ACC112 (cell line): ENCODE measurements around the gene SH3RF3.
A peak's percentile ranks its signal among the peaks of the same experiment; 100 is the strongest.

Experiments
- H2AFZ ChIP-seq: fragments of 200-600 bp; sonication (generic); one replicate; pipeline ENCODE4 v1.6.0; 2017; ENCODE audit warnings: antibody characterized with exemption, low read length; ENCODE audit not compliant: unreplicated experiment
- H3K27ac ChIP-seq: fragments of 200-600 bp; sonication (generic); 2 replicates; pipeline ENCODE4 v1.5.1; 2014; ENCODE audit warnings: low read depth, mild to moderate bottlenecking, antibody characterized with exemption, low read length, moderate library complexity
- H3K27me3 ChIP-seq: fragments of 200-600 bp; sonication (generic); 2 replicates; pipeline ENCODE4 v1.6.1; 2014; ENCODE audit warnings: mild to moderate bottlenecking, antibody characterized with exemption, low read length, moderate library complexity, mixed read lengths; ENCODE audit not compliant: insufficient read depth
- H3K36me3 ChIP-seq: fragments of 200-600 bp; sonication (generic); 2 replicates; pipeline ENCODE4 v1.6.1; 2016; ENCODE audit warnings: mild to moderate bottlenecking, antibody characterized with exemption, low read length, moderate library complexity, mixed read lengths; ENCODE audit not compliant: insufficient read depth
- H3K4me1 ChIP-seq: fragments of 200-600 bp; sonication (generic); one replicate; pipeline ENCODE4 v1.6.1; 2016; ENCODE audit warnings: low read length, mixed read lengths; ENCODE audit not compliant: insufficient read depth, unreplicated experiment, control insufficient read depth
- H3K4me3 ChIP-seq: fragments of 200-600 bp; sonication (generic); 2 replicates; pipeline ENCODE4 v1.5.1; 2014; ENCODE audit warnings: mild to moderate bottlenecking, low read depth, low read length
- H3K79me2 ChIP-seq: fragments of 200-600 bp; sonication (generic); one replicate; pipeline ENCODE4 v1.6.0; 2016; ENCODE audit warnings: low read length; ENCODE audit not compliant: control insufficient read depth, unreplicated experiment, insufficient read depth

Gene SH3RF3

GRCh38 chr2:109513749-109514588, 385.0 kb downstream of the SH3RF3 start:
- H3K4me3 ChIP-seq: no peak overlapping the region
- peak overlapping the region; percentile 8 for H2AFZ ChIP-seq
- H3K79me2 ChIP-seq: no peaks in the 10 kb centered on the region
- no peaks in the 10 kb centered on the region for H3K36me3 ChIP-seq
- H3K27ac ChIP-seq: peak overlapping the region; percentile 17; the same call in 1 of the 2 replicates
- peaks cover 8% of the 10 kb centered on the region for H3K4me1 ChIP-seq
- no peaks in the 10 kb centered on the region for H3K27me3 ChIP-seq

DNA sequence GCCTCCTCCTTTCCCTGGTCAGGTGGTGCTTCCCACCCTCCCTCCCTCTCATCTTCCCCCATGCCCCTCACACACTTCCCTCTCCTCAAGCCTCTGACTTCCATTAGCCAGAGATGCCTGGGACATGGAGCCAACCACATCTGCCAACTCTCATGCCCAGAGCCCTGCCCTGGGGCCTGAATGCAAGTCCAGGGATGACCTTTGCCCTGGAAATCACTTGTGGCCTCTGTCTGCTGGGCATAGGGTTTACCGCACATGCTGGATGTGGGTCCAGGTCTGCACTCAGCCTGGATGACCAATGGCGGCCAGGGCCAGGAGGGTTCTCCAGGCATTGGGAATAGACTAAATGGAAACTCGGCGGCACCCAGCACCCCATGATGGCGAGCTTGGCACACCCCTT, 385.9 kb downstream of the SH3RF3 start:
- no peak overlapping the region for H3K4me3 ChIP-seq
- H3K36me3 ChIP-seq: no peaks in the 10 kb centered on the region
- H2AFZ ChIP-seq: no peak overlapping the region
- H3K27me3 ChIP-seq: no peaks in the 10 kb centered on the region
- H3K4me1 ChIP-seq: peaks cover 8% of the 10 kb centered on the region
- no peak overlapping the region for H3K27ac ChIP-seq
- H3K79me2 ChIP-seq: no peaks in the 10 kb centered on the region

DNA sequence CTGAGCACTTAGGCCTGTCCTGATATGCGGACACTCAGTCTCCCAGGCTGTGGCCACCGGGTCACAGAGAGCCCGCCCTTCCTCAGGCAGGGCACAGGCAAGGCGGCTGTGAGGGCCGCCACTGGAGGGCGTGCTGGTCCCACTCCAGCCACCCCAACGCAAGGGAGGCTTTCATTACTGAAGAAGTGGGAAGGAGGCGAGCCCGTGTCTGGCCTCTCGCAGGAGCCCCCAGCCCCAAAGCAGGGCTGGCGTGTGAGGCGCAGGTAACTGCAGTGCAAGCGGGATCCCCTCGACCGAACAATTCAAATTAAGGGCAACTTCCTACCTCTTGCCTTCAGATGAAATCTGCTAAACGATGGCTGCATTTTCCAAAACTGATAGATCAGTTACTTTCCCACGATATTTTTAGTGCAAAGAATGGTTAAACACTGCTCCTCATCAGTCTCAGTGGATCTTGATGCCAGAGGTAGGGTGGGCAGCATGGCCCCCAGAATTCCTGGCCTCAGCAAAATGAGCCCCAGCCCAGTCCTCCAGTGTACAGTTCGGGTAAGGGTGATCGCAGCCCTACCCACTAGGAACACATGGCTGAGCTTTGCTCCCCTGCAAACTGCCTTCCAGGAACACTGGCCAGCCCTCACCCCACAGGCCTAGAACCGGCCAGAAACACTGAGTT, 387.6 kb downstream of the SH3RF3 start:
- no peaks in the 10 kb centered on the region for H3K79me2 ChIP-seq
- H2AFZ ChIP-seq: no peak overlapping the region
- H3K4me3 ChIP-seq: no peak overlapping the region
- no peaks in the 10 kb centered on the region for H3K36me3 ChIP-seq
- H3K27me3 ChIP-seq: no peaks in the 10 kb centered on the region
- H3K4me1 ChIP-seq: peaks cover 8% of the 10 kb centered on the region
- no peak overlapping the region for H3K27ac ChIP-seq

DNA sequence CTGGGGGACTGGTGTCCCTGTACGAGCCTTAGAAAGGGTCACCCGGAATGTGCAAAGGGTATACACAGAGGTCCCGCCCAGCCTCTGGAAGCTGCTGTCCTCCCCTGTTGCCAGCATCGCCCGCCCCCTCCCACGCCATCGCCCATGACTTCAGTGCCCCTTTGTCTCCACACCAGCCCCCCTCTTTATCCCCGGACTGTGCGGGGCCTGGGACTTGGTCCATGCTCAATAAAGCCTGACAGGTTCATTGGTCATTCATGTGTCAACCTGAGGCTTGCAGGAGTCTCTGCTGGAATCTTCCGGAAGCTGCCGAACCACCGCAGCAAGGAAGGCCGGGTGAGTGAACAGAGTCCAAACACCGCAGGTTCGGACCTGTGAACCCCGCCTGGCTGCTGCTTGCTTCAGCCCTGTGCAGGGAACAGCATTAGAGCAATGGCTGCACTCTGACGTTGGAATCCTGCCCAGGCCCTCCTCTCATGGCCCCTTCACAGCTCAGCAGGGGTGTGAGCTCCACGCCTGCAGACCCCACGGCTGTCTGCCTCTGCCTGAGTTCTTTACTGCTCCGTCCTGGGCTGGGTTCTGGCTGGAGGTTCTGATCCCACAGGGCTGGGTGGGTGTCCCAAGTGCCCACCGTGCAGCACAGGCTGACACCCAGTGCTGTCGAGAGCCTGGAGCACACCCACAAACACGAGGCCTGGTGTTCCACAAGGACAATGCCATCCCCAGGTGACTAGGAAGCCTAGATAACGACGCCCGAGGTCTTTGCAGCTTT, 388.3 kb downstream of the SH3RF3 start:
- H3K27ac ChIP-seq: no peak overlapping the region
- H3K79me2 ChIP-seq: no peaks in the 10 kb centered on the region
- H3K4me1 ChIP-seq: peaks cover 8% of the 10 kb centered on the region
- H3K36me3 ChIP-seq: no peaks in the 10 kb centered on the region
- no peak overlapping the region for H2AFZ ChIP-seq
- no peaks in the 10 kb centered on the region for H3K27me3 ChIP-seq
- H3K4me3 ChIP-seq: no peak overlapping the region

- H3K27ac ChIP-seq: no peak overlapping the region
- H2AFZ ChIP-seq: no peak overlapping the region
- H3K4me3 ChIP-seq: no peak overlapping the region
- no peaks in the 10 kb centered on the region for H3K36me3 ChIP-seq
- peaks cover under 1% of the 10 kb centered on the region for H3K4me1 ChIP-seq
- H3K79me2 ChIP-seq: no peaks in the 10 kb centered on the region
- H3K27me3 ChIP-seq: 0 out of 2 replicates have a peak, but pooled peaks cover 2% of the 10 kb centered on the region
Observed at GRCh38 chr2:109519513-109519912, 390.5 kb downstream of the SH3RF3 start.

- no peaks in the 10 kb centered on the region for H3K36me3 ChIP-seq
- H3K4me3 ChIP-seq: no peak overlapping the region
- H3K79me2 ChIP-seq: no peaks in the 10 kb centered on the region
- H3K27me3 ChIP-seq: 0 out of 2 replicates have a peak, but pooled peaks cover 2% of the 10 kb centered on the region
- H3K4me1 ChIP-seq: no peaks in the 10 kb centered on the region
- no peak overlapping the region for H2AFZ ChIP-seq
- no peak overlapping the region for H3K27ac ChIP-seq
Observed at GRCh38 chr2:109521233-109522062, 392.4 kb downstream of the SH3RF3 start.

DNA sequence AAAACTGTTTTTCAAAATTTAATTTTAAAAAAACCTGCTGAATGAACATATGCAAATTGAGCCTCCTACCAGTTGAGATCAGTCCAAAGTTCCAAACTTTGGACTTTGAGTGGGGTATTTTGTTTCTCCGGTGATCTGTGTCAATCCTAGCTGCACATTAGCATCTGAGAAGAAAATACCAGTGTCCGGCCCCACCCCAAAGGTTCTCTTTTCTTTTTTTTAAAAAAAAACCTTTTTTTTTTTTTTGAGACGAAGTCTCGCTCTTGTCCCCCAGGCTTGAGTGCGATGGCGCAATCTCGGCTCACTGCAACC, 393.0 kb downstream of the SH3RF3 start:
- H3K79me2 ChIP-seq: no peaks in the 10 kb centered on the region
- no peak overlapping the region for H3K27ac ChIP-seq
- H3K36me3 ChIP-seq: no peaks in the 10 kb centered on the region
- H3K4me1 ChIP-seq: no peaks in the 10 kb centered on the region
- no peak overlapping the region for H3K4me3 ChIP-seq
- H3K27me3 ChIP-seq: 0 out of 2 replicates have a peak, but pooled peaks cover 2% of the 10 kb centered on the region
- H2AFZ ChIP-seq: no peak overlapping the region

DNA sequence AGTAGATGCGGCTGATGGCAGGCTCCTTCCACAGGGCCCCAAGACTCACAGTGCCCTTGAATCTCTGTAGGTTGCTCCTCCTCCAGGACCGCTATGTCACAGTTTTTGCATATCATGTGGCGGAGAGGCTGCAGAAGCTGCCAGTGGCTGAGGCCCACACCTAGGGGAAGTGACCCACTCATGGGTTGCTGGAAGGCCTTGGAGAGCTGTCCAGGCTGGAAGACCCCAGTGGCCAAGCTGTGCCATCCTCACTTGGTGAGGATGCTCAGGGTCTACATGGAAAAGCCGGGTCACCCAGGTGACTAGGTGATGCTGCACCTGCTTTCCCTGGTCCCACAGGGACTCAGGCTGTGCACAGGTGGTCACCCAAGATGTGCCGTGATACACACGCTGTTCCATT, 394.1 kb downstream of the SH3RF3 start:
- Histone ChIP-seq H3K4me3 (no peak overlapping the region), H3K27ac (no peak overlapping the region), H3K27me3 (0 out of 2 replicates have a peak, but pooled peaks cover 2% of the 10 kb centered on the region), H3K79me2 (no peaks in the 10 kb centered on the region), H2AFZ (no peak overlapping the region), H3K36me3 (no peaks in the 10 kb centered on the region), H3K4me1 (no peaks in the 10 kb centered on the region)

DNA sequence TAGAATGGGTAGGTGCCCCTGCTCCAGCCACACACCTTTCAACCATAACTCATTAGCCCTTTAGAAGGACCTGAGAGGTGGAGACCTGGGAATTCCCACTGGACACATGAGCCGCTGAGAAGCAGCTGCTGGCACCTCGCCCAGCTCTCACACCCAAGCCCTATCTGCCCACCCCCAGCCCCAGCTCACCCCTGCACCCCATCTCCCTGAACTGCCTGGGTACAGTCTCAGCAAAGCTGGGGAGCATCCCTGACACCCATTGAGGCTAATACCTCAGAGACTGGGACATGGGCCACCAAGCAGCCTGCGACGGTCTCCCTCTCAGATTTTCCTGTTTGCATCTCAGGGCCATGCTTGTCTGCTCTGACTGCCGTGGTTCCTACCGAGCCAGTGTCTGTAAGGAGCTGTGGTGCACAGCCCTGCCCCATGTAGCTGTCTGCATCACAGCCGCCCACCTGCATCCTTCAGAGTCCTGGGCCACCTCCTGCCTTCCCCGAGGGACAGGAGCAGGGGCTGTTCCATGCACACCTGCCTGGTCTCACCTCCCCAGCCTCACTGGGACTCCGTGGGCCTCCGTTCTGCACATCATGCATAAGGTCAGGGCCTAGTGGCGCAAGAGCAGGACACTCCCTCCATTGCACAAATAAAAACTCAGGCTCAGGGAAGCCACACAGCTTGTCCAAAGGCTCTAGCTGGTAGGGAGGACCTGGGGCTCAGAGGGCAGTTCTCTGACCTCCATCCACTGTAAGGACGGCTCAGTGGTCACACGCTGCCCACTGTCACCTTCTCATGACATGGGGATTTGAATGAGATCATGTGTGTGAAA, 394.7 kb downstream of the SH3RF3 start:
- no peaks in the 10 kb centered on the region for H3K4me1 ChIP-seq
- no peaks in the 10 kb centered on the region for H3K36me3 ChIP-seq
- no peaks in the 10 kb centered on the region for H3K79me2 ChIP-seq
- no peak overlapping the region for H2AFZ ChIP-seq
- 0 out of 2 replicates have a peak, but pooled peaks cover 2% of the 10 kb centered on the region for H3K27me3 ChIP-seq
- no peak overlapping the region for H3K27ac ChIP-seq
- H3K4me3 ChIP-seq: no peak overlapping the region
